HepG2 (cell line): ENCODE data around the gene IGIP. TPM values are rescaled to one million over a fixed set of nuclear protein-coding genes. Genes with fewer than 3 reads are reported as not detected.

Source experiments
- ATAC-seq: fragments of 200-7000 bp; cut with Tn5 transposase; 3 replicates; pipeline ENCODE4 v1.9.1; 2020; ENCODE audit warnings: mild to moderate bottlenecking, moderate library complexity
- BruUV-seq: library from RNA; stranded (reverse); fragments of 400-500 nt; replicated peaks from 2 replicates; lab custom pipeline; 2021; lab: Mats Ljungman, UMichigan
- CTCF ChIA-PET: fragments of 300-600 bp; formaldehyde crosslinking; extraction: SDS; loops from one replicate; lab custom pipeline; 2021; ENCODE audit warnings: low total read pairs, inconsistent platforms, low intra/inter-chr PET ratio; lab: Yijun Ruan, JAX
- POLR2A ChIA-PET: fragments of 350-600 bp; sonication (Branson Sonifier 250); formaldehyde crosslinking; loops from one replicate; lab custom pipeline; 2020; ENCODE audit warnings: antibody characterized with exemption, inconsistent platforms; lab: Yijun Ruan, JAX
- DNase-seq: peaks from one replicate; pipeline ENCODE4 v3.0.0-alpha.2; 2015; ENCODE audit warnings: low spot score
- FAIRE-seq: peaks from 3 replicates; lab custom pipeline; 2011; peaks lifted over from hg19 to GRCh38; lab: Jason Lieb, UNC
- H2AFZ ChIP-seq: one replicate; pipeline ENCODE4 v1.6.1; 2011; ENCODE audit warnings: low read length, inconsistent platforms
- H3K27ac ChIP-seq: fragments of 300-600 bp; 3 replicates; pipeline ENCODE4 v1.8.0; 2011; ENCODE audit warnings: mixed run types, mild to moderate bottlenecking, mixed read lengths, low read length, inconsistent platforms; ENCODE audit not compliant: insufficient read depth; ENCODE audit errors: extremely low read length
- H3K27me3 ChIP-seq, 2 experiments: fragments of 200-600 bp in 1 of 2; 2 replicates in 1 of 2; 3 replicates in 1 of 2; pipeline versions ENCODE4 v1.6.0 to v1.8.0; 2011; ENCODE audit warnings: low read length in 2 of 2, mild to moderate bottlenecking in 2 of 2, moderate library complexity in 2 of 2, inconsistent platforms in 1 of 2; ENCODE audit not compliant: insufficient read depth in 2 of 2, control insufficient read depth in 1 of 2
- H3K36me3 ChIP-seq, 2 experiments: fragments of 200-600 bp in 1 of 2; replicated peaks in 1 of 2; 2 replicates in 1 of 2; 3 replicates in 1 of 2; pipeline versions ENCODE4 v1.5.1 to v1.8.0; 2011; ENCODE audit warnings: low read length in 2 of 2, inconsistent platforms in 1 of 2; ENCODE audit not compliant: insufficient read depth in 2 of 2, control insufficient read depth in 1 of 2
- H3K4me1 ChIP-seq: 2 replicates; pipeline ENCODE4 v1.5.1; 2012; ENCODE audit warnings: low read length, inconsistent platforms; ENCODE audit not compliant: insufficient read depth
- H3K4me2 ChIP-seq: 2 replicates; pipeline ENCODE4 v1.6.0; 2011; ENCODE audit warnings: low read depth, low read length, inconsistent platforms
- H3K4me3 ChIP-seq, 3 experiments: fragments of 200-600 bp in 1 of 3; sonication (generic), shearing (Covaris generic) in 1 of 3; replicated peaks in 1 of 3; 2 replicates each; pipeline ENCODE4 v1.5.1; 2011 to 2016; ENCODE audit warnings: low read length in 3 of 3, inconsistent platforms in 2 of 3, low read depth in 2 of 3, mild to moderate bottlenecking in 2 of 3, control low read depth in 1 of 3, mixed read lengths in 1 of 3; ENCODE audit not compliant: insufficient read depth in 1 of 3
- H3K79me2 ChIP-seq: one replicate; pipeline ENCODE4 v1.6.1; 2011; ENCODE audit warnings: low read length, inconsistent platforms; ENCODE audit not compliant: insufficient read depth
- H3K9ac ChIP-seq: 2 replicates; pipeline ENCODE4 v1.6.0; 2011; ENCODE audit warnings: mild to moderate bottlenecking, low read depth, low read length, inconsistent platforms; ENCODE audit not compliant: insufficient read depth
- H3K9me3 ChIP-seq: 2 replicates; pipeline ENCODE4 v1.5.1; 2012; ENCODE audit warnings: mild to moderate bottlenecking, low read length
- H4K20me1 ChIP-seq: 2 replicates; pipeline ENCODE4 v1.6.0; 2011; ENCODE audit warnings: inconsistent platforms, mild to moderate bottlenecking, low read length, moderate library complexity; ENCODE audit not compliant: insufficient read depth
- AGO1 ChIP-seq: fragments of 200-400 bp; formaldehyde crosslinking; IDR thresholded peaks from 2 replicates; pipeline ENCODE4 v1.6.1; 2017; ENCODE audit warnings: mild to moderate bottlenecking, low read depth, low read length, moderate library complexity; ENCODE audit not compliant: poor library complexity, severe bottlenecking
- ELK4 ChIP-seq: sonication (generic); formaldehyde crosslinking; IDR thresholded peaks from 2 replicates; pipeline ENCODE4 v1.9.0; 2021; ENCODE audit warnings: missing genetic modification reagents, borderline replicate concordance
- HMG20A ChIP-seq: IDR thresholded peaks from 2 replicates; pipeline ENCODE4 v1.6.1; 2016; ENCODE audit warnings: borderline replicate concordance
- HOXA3 ChIP-seq: sonication (generic); formaldehyde crosslinking; IDR thresholded peaks from 2 replicates; pipeline ENCODE4 v1.5.0; 2020; ENCODE audit warnings: missing genetic modification reagents
- JARID2 ChIP-seq: sonication (generic); formaldehyde crosslinking; IDR thresholded peaks from 2 replicates; pipeline ENCODE4 v1.8.1; 2023; ENCODE audit warnings: missing genetic modification reagents, inconsistent platforms; ENCODE audit not compliant: insufficient replicate concordance
- SCMH1 ChIP-seq: sonication (generic); formaldehyde crosslinking; IDR thresholded peaks from 2 replicates; pipeline ENCODE4 v1.9.0; 2021; ENCODE audit warnings: missing genetic modification reagents, mild to moderate bottlenecking, borderline replicate concordance
- SMYD3 ChIP-seq: sonication (generic); formaldehyde crosslinking; IDR thresholded peaks from 2 replicates; pipeline ENCODE4 v1.8.1; 2023; ENCODE audit warnings: mild to moderate bottlenecking, missing genetic modification reagents
- ZBTB10 ChIP-seq: sonication (generic); formaldehyde crosslinking; IDR thresholded peaks from 2 replicates; pipeline ENCODE4 v1.4.0; 2020; ENCODE audit warnings: missing genetic modification reagents, borderline replicate concordance
- ZNF143 ChIP-seq: sonication (generic); formaldehyde crosslinking; IDR thresholded peaks from 2 replicates; pipeline ENCODE4 v1.4.0; 2020; ENCODE audit warnings: missing genetic modification reagents
- ZNF331 ChIP-seq: sonication (generic); formaldehyde crosslinking; IDR thresholded peaks from 2 replicates; pipeline ENCODE4 v1.4.0; 2020; ENCODE audit warnings: missing genetic modification reagents
- ZNF441 ChIP-seq: sonication (generic); formaldehyde crosslinking; IDR thresholded peaks from 2 replicates; pipeline ENCODE4 v1.7.0; 2021; ENCODE audit warnings: missing genetic modification reagents, borderline replicate concordance
- ZNF530 ChIP-seq: sonication (generic); formaldehyde crosslinking; IDR thresholded peaks from 2 replicates; pipeline ENCODE4 v1.5.0; 2020; ENCODE audit warnings: low read depth, mild to moderate bottlenecking, missing genetic modification reagents
- ZNF569 ChIP-seq: sonication (generic); formaldehyde crosslinking; IDR thresholded peaks from 2 replicates; pipeline ENCODE4 v1.5.0; 2020; ENCODE audit warnings: mild to moderate bottlenecking, missing genetic modification reagents, moderate library complexity, borderline replicate concordance
- ZNF703 ChIP-seq: sonication (generic); formaldehyde crosslinking; IDR thresholded peaks from 2 replicates; pipeline ENCODE4 v1.5.1; 2020; ENCODE audit warnings: missing genetic modification reagents, mild to moderate bottlenecking, moderate library complexity, borderline replicate concordance
- WGBS: methylation state at CpG from one replicate; pipeline ENCODE4 v1.1.6; 2017; ENCODE audit warnings: low lambda C conversion rate; 5-methylcytosine and 5-hydroxymethylcytosine counted together
- in situ Hi-C: cut with HindIII; loops from 2 replicates; pipeline ENCODE4 v1.10.0; 2017; ENCODE audit warnings: low pct_unique_long_range_greater_than_20kb; ENCODE audit not compliant: extremely low pct_ligation_motif_present
- intact Hi-C: fragments of 100-400 bp; cut with micrococcal nuclease; formaldehyde crosslinking; loops from one replicate; pipeline ENCODE4 v1.10.0; 2022; ENCODE audit not compliant: unreplicated experiment
- polyA plus RNA-seq, 8 experiments: library from polyadenylated mRNA; depleted of rRNA in 3 of 8; stranded (reverse) in 7 of 8; unstranded in 1 of 8; fragments of >200 nt; fragmentation: Illumina TruSeq in 4 of 8; extraction: Trizol in 4 of 8; gene quantifications; 2 replicates each; pipeline versions ENCODE4 v1.2.1 to v1.2.3, GENCODE V29; 2011 to 2016; ENCODE audit warnings: low read depth in 4 of 8, missing spikeins in 1 of 8, mixed read lengths in 1 of 8; ENCODE audit not compliant: insufficient read depth in 1 of 8
- total RNA-seq, 5 experiments: library from RNA; depleted of rRNA; stranded (reverse); fragments of >200 nt; fragmentation: Illumina TruSeq; extraction: Trizol; gene quantifications; 2 replicates each; pipeline ENCODE4 v1.2.3, GENCODE V29; 2016; ENCODE audit warnings: low read depth in 1 of 5
- TF ChIP-seq, protein P1 (sequence below): sonication (generic); formaldehyde crosslinking; IDR thresholded peaks from 2 replicates; pipeline ENCODE4 v1.5.0; 2020; ENCODE audit warnings: mild to moderate bottlenecking, missing genetic modification reagents
- TF ChIP-seq, protein P2 (sequence below): sonication (generic); formaldehyde crosslinking; conservative IDR thresholded peaks from 2 replicates; pipeline ENCODE4 v1.4.0; 2020; ENCODE audit warnings: missing genetic modification reagents

The IGIP gene
- total and polyA plus RNA-seq, 2 of the 13 experiments (the other 11 are each of a cell fraction or from before 2014, with no cell fraction given) = 1.7 to 2.1 TPM

- TF ChIP-seq SMYD3 (CRISPR knock-in tag) = no peak
- no peak for TF ChIP-seq ZBTB10
- no peak for TF ChIP-seq ZNF143 (CRISPR knock-in tag)
- no peak for TF ChIP-seq ELK4 (CRISPR knock-in tag)
- TF ChIP-seq ZNF441 = no peak
- no peak for TF ChIP-seq AGO1
- TF ChIP-seq ZNF569 (CRISPR knock-in tag) = no peak
These were observed 15.5 kb downstream of the IGIP start (continued) for GRCh38 chr5:140141241-140141640.

DNA sequence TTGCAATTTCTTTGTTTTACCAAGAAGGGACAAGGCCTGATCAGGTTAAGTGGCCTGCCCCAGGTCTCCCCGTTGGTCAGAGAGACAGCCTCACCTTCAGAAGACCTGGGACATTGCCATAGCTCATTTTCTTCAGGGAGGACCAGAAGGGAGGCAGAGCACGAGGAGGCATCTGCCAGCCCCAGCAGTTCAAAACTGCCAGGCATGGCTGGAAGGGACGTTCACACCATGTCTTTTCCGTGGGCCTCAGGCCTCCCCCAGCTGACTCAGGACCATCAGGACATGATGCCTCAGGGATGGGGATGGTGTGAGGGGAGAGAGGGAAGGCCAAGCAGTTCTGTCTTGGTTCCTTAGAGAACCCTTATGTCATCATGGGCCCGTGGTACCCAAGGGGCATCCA lies 16.5 kb downstream of the IGIP start:
- Histone ChIP-seq H2AFZ (no peak overlapping the region), H3K27ac (no peak overlapping the region), H3K36me3 (no peaks in the 10 kb centered on the region), H4K20me1 (peaks cover 21% of the 10 kb centered on the region), H3K4me1 (peaks cover 56% of the 10 kb centered on the region), H3K4me3 (no peak overlapping the region), H3K27me3 (0 out of 5 replicates have a peak, but pooled peaks cover 1 to 5% of the 10 kb centered on the region in 2 experiments), H3K4me2 (no peak overlapping the region), H3K9ac (no peak overlapping the region), H3K79me2 (no peaks in the 10 kb centered on the region), H3K9me3 (no peaks in the 10 kb centered on the region)
- ATAC-seq (no peak), DNase-seq (no peak), FAIRE-seq (no peak)
- intact Hi-C loops = loop anchor here (5.0 kb wide), 1 partner anchor 35 kb away; no protein-coding TSS in a partner anchor
- ChIA-PET CTCF (interaction anchor here (4.7 kb wide), 1 partner anchor 68 kb away, joined by 37 read pairs; no protein-coding TSS in a partner anchor), POLR2A (no interaction called here)
- in situ Hi-C loops = no loop called here
- 0% methylated on average over 1 of the region's 5 CpGs for WGBS
- no TSS peak for BruUV-seq
- TF ChIP-seq HMG20A (no peak), ZNF530 (no peak), HOXA3 (CRISPR knock-in tag) (no peak), ZNF331 (CRISPR knock-in tag) (no peak), SCMH1 (CRISPR knock-in tag) (no peak), JARID2 (CRISPR knock-in tag) (no peak), ZNF703 (no peak)
- TF ChIP-seq, protein P1, sequence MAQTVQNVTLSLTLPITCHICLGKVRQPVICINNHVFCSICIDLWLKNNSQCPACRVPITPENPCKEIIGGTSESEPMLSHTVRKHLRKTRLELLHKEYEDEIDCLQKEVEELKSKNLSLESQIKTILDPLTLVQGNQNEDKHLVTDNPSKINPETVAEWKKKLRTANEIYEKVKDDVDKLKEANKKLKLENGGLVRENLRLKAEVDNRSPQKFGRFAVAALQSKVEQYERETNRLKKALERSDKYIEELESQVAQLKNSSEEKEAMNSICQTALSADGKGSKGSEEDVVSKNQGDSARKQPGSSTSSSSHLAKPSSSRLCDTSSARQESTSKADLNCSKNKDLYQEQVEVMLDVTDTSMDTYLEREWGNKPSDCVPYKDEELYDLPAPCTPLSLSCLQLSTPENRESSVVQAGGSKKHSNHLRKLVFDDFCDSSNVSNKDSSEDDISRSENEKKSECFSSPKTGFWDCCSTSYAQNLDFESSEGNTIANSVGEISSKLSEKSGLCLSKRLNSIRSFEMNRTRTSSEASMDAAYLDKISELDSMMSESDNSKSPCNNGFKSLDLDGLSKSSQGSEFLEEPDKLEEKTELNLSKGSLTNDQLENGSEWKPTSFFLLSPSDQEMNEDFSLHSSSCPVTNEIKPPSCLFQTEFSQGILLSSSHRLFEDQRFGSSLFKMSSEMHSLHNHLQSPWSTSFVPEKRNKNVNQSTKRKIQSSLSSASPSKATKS (CRISPR knock-in tag) = no peak
- TF ChIP-seq, protein P2, sequence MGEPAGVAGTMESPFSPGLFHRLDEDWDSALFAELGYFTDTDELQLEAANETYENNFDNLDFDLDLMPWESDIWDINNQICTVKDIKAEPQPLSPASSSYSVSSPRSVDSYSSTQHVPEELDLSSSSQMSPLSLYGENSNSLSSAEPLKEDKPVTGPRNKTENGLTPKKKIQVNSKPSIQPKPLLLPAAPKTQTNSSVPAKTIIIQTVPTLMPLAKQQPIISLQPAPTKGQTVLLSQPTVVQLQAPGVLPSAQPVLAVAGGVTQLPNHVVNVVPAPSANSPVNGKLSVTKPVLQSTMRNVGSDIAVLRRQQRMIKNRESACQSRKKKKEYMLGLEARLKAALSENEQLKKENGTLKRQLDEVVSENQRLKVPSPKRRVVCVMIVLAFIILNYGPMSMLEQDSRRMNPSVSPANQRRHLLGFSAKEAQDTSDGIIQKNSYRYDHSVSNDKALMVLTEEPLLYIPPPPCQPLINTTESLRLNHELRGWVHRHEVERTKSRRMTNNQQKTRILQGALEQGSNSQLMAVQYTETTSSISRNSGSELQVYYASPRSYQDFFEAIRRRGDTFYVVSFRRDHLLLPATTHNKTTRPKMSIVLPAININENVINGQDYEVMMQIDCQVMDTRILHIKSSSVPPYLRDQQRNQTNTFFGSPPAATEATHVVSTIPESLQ (CRISPR knock-in tag) = no peak
